Esophagus squamous epithelium (tissue), 4 donors: ENCODE data around the gene ITPR2.

Experiments used
- POLR2A ChIP-seq, 4 donors: fragments of 450-650 bp; IDR thresholded peaks; one replicate each; pipeline ENCODE4 v1.6.1; 2017; ENCODE audit warnings: antibody characterized with exemption in 4 of 4, mild to moderate bottlenecking in 4 of 4, moderate library complexity in 3 of 4
- TF ChIP-seq, protein P1 (sequence below), 6 experiments: fragments of 450-650 bp in 4 of 6; fragments of 200-600 bp in 2 of 6; sonication (generic) in 2 of 6; IDR thresholded peaks; one replicate each; pipeline ENCODE4 v1.5.1; 2016 to 2019; ENCODE audit warnings: antibody characterized with exemption in 6 of 6, mild to moderate bottlenecking in 4 of 6, moderate library complexity in 4 of 6

DNA sequence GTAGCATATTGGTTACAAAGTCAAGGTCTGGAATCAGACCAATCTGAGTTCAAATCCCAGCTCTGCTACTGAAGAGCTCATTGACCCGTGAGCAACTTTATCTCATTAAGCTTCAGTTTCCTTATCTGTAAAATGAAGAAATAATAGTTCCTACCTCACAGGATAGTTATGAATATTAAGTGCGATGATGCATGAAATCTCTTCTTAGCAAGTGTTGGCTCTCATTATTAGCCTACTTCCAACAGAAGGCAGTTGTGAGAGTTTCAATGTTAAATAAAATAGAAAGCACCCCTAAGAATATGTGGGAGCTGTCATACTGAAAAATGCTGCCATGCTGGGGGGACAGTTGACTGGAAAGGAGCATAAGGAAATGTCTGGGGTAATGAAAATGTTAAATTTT lies 39.0 kb upstream of the ITPR2 start:
- TF ChIP-seq, protein P1, sequence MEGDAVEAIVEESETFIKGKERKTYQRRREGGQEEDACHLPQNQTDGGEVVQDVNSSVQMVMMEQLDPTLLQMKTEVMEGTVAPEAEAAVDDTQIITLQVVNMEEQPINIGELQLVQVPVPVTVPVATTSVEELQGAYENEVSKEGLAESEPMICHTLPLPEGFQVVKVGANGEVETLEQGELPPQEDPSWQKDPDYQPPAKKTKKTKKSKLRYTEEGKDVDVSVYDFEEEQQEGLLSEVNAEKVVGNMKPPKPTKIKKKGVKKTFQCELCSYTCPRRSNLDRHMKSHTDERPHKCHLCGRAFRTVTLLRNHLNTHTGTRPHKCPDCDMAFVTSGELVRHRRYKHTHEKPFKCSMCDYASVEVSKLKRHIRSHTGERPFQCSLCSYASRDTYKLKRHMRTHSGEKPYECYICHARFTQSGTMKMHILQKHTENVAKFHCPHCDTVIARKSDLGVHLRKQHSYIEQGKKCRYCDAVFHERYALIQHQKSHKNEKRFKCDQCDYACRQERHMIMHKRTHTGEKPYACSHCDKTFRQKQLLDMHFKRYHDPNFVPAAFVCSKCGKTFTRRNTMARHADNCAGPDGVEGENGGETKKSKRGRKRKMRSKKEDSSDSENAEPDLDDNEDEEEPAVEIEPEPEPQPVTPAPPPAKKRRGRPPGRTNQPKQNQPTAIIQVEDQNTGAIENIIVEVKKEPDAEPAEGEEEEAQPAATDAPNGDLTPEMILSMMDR (IDR thresholded peaks at IDR 0.05) = no peak
- no peak for TF ChIP-seq POLR2A (IDR thresholded peaks at IDR 0.05)
